MV-4-11 (cell line): Measurements from ENCODE around the gene PPP2R2C.

ENCODE experiments used
- DNase-seq: peaks from one replicate; lab custom pipeline; 2025; lab: John Stamatoyannopoulos, UW

The PPP2R2C gene

DNA sequence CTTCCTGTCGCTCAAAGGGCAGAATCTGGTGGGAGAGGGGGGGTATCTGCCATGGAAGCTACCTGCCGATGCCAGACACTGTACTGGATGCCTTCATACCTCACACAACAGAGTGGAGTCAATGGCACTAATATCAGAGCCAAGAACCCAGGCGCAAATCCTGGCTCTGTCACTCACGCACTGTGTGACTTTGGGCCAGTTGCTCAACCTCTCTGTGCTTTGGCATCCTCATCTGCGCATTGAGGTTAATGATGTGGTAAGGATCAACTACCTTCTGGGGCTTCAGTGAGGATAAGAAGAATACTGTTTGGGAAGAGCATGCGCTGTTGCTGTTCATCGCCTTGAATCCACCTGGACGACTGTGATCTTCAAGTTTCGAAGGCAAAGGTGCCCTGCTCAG, 70.6 kb downstream of the PPP2R2C start:
- DNase-seq = no peak

- DNase-seq = no peak
Measured at GRCh38 chr4:6396696-6397236, 75.6 kb downstream of the PPP2R2C start.

- DNase-seq = no peak
Measured at GRCh38 chr4:6395466-6396228, 76.8 kb downstream of the PPP2R2C start.

- no peak for DNase-seq
Measured at GRCh38 chr4:6394671-6395081, 77.7 kb downstream of the PPP2R2C start.

DNA sequence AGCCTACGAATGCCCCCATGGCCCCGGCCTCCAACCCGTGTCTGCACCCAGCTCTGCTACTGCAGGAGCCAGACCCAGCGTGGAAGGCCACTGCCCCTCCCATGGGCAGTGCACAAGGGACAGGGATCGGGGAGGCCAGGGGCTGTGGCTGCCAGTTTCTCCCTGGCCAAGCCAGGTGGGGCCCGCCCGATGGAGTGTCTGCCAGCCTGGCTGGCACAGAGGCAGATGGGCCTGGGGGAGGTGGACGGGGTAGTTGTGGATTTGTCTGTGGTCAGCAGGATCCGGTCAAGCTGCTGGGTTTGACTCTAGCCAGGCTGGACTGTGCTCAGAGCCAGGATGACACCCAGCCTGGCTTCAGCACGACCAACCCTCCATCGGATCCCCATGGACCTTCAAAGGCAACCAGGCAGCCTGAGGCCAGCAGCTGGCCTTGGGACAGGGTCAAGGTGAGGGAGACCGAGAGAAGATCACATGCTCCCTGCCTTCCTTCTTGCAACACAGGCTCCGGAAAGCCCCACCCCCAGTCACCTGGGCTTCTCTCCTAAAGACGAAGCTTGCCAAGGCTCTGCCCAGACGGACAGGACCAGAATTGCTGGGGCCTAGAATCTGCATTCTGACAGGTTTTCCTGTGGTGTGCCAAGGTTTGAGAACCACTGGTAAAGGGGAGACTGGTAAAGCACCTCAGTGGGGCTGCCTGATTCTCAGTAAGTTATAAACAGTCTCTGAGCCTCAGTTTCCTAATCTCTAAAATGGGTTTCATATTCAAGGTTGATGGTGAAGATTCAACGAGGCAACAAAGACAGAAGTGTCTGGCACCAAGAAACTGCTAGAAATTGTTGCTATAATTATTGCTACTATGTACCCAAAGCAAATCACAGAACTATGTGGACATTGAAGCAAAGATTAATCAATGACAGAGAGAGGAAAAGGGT, 78.6 kb downstream of the PPP2R2C start:
- DNase-seq = no peak

- DNase-seq = no peak
Measured at GRCh38 chr4:6393066-6393465, 79.3 kb downstream of the PPP2R2C start.

DNA sequence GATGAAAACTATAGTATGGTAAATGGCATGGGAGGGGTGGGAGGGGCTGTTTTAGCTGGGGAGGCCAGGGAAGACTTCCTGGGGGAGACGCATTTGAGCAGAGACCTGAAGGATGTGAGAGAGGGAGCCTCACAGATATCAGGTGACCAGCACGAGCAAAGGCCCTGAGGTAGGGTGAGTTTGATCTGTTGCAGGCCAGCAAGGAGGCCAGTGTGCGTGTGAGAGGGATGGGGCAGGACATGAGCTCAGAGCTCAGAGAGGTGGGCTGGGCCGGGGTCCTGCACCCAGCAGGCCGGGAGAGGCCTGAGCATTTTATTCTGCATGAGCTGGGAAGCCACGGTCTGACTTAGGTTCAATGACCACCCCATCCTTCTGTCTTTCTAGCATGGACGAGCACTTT, 80.0 kb downstream of the PPP2R2C start:
- no peak for DNase-seq

DNA sequence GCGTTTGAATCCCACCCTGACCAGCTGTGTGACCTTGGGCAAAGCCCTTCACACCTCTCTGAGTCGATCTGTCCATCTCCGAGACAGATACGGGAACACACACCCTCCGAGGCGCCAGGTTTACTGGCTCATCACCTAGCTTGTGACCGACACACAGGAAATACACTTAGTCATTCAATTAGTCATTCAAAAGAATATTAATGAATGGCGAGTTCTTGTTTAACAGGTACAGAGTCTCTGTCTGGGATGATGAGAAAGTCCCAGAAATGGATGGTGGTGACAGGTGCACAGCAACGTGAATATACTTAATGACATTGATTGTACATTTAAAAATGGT, 80.6 kb downstream of the PPP2R2C start:
- no peak for DNase-seq

GRCh38 chr4:6391186-6391851, 81.1 kb downstream of the PPP2R2C start:
- DNase-seq = no peak

- no peak for DNase-seq
Measured at GRCh38 chr4:6390356-6390755, 82.1 kb downstream of the PPP2R2C start.

DNA sequence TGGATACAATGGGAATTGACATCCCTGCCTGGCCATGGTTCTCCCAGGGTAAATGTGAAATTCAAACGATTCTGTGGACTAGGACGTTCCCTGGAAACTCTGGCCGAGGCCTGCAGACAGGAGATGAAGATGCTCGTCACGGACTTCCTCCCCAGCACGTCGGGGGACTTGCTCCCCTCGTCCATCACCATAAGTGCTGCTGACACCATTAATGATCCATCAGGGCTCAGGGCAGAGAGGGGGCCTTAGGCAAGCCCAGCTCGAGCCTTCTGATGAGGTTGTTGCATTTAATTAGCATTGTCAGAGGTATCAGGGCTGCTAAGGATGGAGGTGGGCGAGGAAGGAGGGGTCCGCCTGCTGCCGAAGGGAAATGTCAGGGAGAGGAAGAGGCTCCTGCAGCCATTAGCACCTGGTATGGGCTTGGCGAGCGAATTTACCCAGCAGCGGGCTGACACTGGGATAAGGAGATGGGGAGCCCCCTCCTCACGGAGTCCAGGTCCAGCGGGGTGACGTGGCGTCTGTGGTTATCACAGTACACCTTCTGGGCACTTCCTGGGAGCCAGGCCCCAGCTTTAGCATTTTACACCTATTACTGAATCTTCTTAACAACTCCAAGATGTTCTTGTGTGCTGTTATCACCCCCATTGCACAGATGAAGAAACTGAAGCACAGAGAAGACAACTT, 83.1 kb downstream of the PPP2R2C start:
- no peak for DNase-seq

GRCh38 chr4:6388713-6389112, 83.7 kb downstream of the PPP2R2C start:
- no peak for DNase-seq

DNA sequence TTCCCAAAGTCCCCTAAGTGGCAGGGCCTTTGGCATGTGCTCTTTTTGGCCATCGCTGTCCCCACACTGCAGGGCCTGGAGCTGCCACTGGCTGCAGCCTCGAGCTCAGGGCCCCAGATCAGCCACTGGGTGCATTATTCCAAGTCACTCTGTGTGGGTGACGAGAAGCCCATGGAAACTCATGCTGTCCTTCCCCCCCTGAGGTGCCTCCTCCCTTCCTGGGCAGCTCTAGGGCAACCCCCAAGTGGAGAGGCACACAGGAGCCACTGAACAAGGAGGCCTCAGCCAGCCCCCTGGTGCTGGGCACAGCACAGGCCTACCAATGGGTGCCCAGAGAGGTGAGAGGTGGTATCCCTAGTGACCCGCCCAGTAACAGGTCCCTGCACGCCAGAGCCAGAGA, 84.5 kb downstream of the PPP2R2C start:
- DNase-seq = no peak

DNA sequence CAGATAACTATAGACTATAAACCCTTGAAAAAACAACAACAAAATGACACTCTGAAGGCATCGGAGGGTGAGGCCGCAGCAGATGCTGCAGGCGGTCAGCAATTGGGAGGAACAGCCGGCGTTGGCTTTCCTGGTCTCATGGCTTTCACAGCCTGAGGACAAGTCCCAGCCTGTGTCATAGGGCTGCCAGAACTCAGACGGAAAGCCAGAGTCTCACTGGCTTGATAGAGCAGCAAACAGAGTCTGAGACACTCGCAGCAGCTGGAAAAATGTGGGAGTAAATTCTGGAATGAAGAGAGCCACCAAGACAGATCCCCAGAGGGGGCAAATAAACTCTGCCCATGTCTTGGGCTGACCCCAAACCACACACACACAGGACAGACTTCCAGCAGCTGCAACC, 86.3 kb downstream of the PPP2R2C start:
- no peak for DNase-seq

DNA sequence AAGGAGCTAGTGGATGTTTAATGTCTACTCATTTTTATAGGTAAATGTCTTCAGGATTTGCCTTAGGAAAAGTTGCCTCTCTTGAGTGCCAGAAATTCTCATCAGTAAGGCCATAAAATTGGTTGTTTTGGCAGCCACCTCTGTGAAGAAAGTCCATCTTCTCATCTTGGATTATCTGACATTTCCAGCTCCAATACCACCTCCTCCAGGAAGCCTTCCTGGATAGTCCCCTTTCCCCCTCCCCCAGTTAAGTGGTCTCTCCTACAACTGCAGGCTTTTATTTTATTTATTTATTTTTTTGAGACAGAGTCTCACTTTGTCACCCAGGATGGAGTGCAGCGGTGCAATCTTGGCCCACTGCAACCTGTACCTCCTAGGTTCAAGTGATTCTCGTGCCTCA, 87.1 kb downstream of the PPP2R2C start:
- no peak for DNase-seq

DNA sequence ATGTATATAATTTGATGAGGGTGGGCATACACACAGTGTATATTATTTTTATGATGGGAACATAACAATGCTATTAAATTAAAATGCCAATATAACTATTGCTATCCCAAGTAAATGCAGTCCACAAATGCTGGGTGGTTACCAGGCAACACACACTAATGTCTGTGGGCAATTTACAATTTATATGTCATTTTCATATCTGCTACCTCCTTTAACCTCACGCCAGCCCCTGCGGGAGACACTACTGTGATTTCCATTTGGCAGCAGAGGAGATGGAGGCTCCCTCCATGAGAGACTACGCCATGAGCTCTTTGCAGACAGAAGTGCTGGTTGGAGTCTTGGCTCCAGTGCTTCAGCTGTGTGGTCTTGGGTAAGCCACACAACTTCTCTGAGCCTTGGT, 87.9 kb downstream of the PPP2R2C start:
- no peak for DNase-seq

- DNase-seq = no peak
Measured at GRCh38 chr4:6383929-6384328, 88.5 kb downstream of the PPP2R2C start.

DNA sequence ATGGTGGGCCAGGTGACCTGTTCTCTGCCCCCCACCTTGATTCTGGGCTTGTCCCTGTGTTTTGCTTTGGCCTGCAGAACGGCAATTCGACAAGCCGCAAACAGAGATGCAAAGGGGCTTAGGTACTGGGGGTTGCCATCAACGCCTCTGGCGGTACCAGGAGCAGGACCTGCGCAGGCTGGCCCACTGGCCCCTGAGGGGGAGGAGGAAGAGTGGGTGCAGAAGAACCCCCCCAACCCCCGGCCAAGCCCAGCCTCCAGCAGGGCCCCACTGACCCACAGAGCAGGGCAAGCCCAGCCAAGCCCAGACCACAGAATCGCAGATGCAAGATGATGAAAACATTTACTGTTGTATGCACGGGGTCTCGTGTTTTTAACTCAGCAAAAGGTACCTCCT, 89.4 kb downstream of the PPP2R2C start:
- DNase-seq = no peak

GRCh38 chr4:6381571-6382123, 90.8 kb downstream of the PPP2R2C start:
- DNase-seq = no peak

GRCh38 chr4:6380746-6381410, 91.5 kb downstream of the PPP2R2C start:
- DNase-seq = no peak
